BJ (cell line): ENCODE measurements around the gene FAM186B. TPM values are rescaled to one million over a fixed set of nuclear protein-coding genes. Genes with fewer than 3 reads are reported as not detected.

Experiments used
- CTCF ChIA-PET: fragments of 350-600 bp; formaldehyde crosslinking; extraction: SDS; loops from one replicate; lab custom pipeline; 2021; ENCODE audit warnings: antibody characterized with exemption, inconsistent platforms; lab: Yijun Ruan, JAX
- POLR2A ChIA-PET: fragments of 300-600 bp; sonication (Branson Sonifier 250); formaldehyde crosslinking; extraction: SDS; loops from one replicate; lab custom pipeline; 2021; ENCODE audit warnings: antibody characterized with exemption; lab: Charles Lee
- DNase-seq: peaks from one replicate; pipeline ENCODE4 v3.0.0-alpha.2; 2011; ENCODE audit warnings: low read depth
- H3K27me3 ChIP-seq: 2 replicates; pipeline ENCODE4 v1.6.0; 2011; ENCODE audit warnings: low read length; ENCODE audit not compliant: control insufficient read depth, insufficient read depth
- H3K36me3 ChIP-seq: 2 replicates; pipeline ENCODE4 v1.5.1; 2011; ENCODE audit warnings: low read length; ENCODE audit not compliant: control insufficient read depth, insufficient read depth
- H3K4me3 ChIP-seq: 2 replicates; pipeline ENCODE4 v1.5.1; 2011; ENCODE audit warnings: low read depth, mild to moderate bottlenecking, control low read depth, low read length
- CTCF ChIP-seq: IDR thresholded peaks from 2 replicates; pipeline ENCODE4 v1.5.1; 2011; ENCODE audit warnings: low read depth, mild to moderate bottlenecking, control low read depth, inconsistent platforms, low read length, moderate library complexity; ENCODE audit not compliant: insufficient read depth
- polyA plus RNA-seq: library from polyadenylated mRNA; depleted of rRNA; stranded (reverse); fragments of >200 nt; gene quantifications from 2 replicates; pipeline ENCODE4 v1.2.3, GENCODE V29; 2011

Gene FAM186B
- polyA plus RNA-seq, 1 experiment: 0.11 TPM

DNA sequence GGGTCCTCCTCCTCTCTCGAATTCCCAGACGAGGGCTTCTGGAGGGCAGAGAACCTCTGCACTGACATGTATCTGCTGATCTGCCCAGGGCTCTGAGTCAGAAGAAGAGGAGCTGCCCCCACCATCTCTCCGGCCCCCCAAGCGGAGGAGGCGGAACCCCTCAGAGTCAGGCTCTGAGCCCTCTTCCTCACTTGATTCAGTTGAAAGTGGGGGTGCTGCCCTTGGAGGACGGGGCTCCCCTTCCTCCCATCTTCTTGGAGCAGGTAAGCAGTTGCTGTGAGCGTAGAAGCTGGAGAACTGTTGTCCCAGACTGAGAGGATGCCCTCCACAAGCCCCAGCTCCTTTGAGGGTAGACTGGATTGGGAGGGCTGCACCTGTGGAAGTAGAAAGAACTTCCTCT, 37.7 kb upstream of the FAM186B start:
- no peak for DNase-seq
- TF ChIP-seq CTCF: no peak
- POLR2A ChIA-PET: no interaction called here
- Histone ChIP-seq H3K36me3 (peaks cover 34% of the 10 kb centered on the region), H3K4me3 (no peak overlapping the region), H3K27me3 (no peaks in the 10 kb centered on the region)
- CTCF ChIA-PET: interaction anchor here (0.9 to 22.3 kb wide), 7 partner anchors 15 to 98 kb away, joined by 3 to 413 read pairs (median 9); partner anchors contain the start of genes FMNL3 and TMBIM6

GRCh38 chr12:49642370-49642802, 36.9 kb upstream of the FAM186B start:
- no peak for TF ChIP-seq CTCF
- Histone ChIP-seq H3K27me3 (no peaks in the 10 kb centered on the region), H3K4me3 (no peak overlapping the region), H3K36me3 (peaks cover 32% of the 10 kb centered on the region)
- ChIA-PET CTCF (interaction anchor here (0.6 to 22.3 kb wide), 5 partner anchors 32 to 97 kb away, joined by 3 to 413 read pairs (median 4); partner anchors contain the start of gene FMNL3), POLR2A (no interaction called here)
- DNase-seq: no peak

DNA sequence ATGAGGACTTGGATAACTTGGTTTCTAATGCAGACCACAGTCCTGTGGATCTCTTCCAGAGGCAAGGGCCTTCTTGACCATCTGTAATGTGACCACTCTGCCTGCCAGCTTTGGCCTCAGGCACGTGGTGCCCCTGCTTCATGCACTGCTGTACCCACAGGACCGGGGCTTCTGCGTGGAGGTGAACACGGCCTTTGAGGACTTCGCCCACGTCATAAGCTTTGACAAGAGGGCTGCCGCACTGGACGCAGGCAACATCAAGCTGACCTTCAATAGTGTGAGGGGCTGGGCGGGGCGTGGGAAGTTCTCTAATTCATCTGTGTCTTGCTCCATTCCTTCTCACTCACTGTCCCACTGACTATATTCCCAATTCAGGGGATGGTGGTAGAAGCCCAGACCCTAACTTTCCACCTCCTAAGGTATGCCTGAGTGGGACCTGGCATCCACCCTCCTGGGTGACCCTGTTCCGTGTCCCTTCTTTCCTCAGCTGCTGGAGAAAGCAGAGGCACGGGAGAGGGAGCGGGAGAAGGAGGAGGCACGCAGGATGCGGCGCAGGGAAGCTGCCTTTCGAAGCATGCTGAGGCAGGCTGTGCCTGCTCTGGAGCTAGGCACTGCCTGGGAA, 36.4 kb upstream of the FAM186B start:
- H3K36me3 ChIP-seq: peaks cover 32% of the 10 kb centered on the region
- TF ChIP-seq CTCF: no peak
- no peak overlapping the region for H3K4me3 ChIP-seq
- no peak for DNase-seq
- CTCF ChIA-PET: interaction anchor here (0.5 to 22.3 kb wide), 7 partner anchors 19 to 275 kb away, joined by 3 to 413 read pairs (median 3); partner anchors contain the start of genes FMNL3 and PRPF40B
- POLR2A ChIA-PET: no interaction called here
- no peaks in the 10 kb centered on the region for H3K27me3 ChIP-seq

DNA sequence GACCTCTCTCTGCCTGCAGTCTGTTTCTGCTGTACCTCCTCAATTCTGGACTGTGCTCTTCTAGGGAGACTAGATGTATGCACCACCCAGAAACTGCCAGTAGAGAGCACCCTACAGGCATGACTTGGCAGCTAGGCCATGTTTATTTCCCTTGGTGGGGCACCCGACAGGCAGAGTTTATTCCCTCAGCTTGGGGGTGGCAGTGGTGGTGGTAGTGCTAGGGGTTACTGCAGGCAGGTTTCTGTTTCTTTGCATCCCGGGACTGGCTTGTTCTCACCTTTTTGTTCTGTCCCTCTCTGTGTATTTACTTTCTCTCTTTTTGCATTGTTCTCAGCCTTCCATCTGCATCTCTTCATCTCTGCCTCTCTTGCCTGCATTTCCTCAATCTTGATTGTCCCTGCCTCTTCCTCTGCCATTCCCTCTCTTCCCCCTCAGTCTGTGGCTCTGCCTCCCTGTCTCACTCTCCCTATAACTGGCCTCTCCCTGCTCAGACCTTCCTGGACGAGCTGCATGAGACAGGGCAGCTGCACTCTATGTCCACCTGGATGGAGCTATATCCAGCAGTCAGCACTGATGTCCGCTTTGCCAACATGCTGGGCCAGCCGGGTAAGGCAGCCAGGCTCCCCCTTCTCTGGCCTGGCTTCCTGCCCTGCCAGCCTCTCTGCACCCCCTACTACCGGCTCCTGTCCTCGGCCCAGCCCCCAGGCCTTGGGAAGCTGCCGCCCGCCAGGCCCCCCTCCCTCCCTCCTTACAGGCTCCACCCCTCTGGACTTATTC, 31.7 kb upstream of the FAM186B start:
- Histone ChIP-seq H3K4me3 (no peak overlapping the region), H3K27me3 (no peaks in the 10 kb centered on the region), H3K36me3 (peaks cover 25% of the 10 kb centered on the region)
- DNase-seq: no peak
- ChIA-PET CTCF (interaction anchor here (0.6 to 22.3 kb wide), 23 partner anchors 9 to 564 kb away, joined by 3 to 413 read pairs (median 5); partner anchors contain the start of genes FMNL3, PRPF40B and TMBIM6), POLR2A (no interaction called here)
- TF ChIP-seq CTCF: peak; percentile 83

GRCh38 chr12:49636574-49636973, 31.1 kb upstream of the FAM186B start:
- POLR2A ChIA-PET: no interaction called here
- no peak for DNase-seq
- no peaks in the 10 kb centered on the region for H3K27me3 ChIP-seq
- CTCF ChIA-PET: interaction anchor here (0.7 to 22.3 kb wide), 20 partner anchors 9 to 305 kb away, joined by 3 to 413 read pairs (median 5); partner anchors contain the start of genes FMNL3 and TMBIM6
- H3K4me3 ChIP-seq: no peak overlapping the region
- peaks cover 25% of the 10 kb centered on the region for H3K36me3 ChIP-seq
- no peak for TF ChIP-seq CTCF
